LNCAP (cell line): Measurements from ENCODE around the gene EIF3K.

Experiments
- TF ChIP-seq, protein P1 (sequence below): fragments of 450-650 bp; IDR thresholded peaks from 2 replicates; pipeline ENCODE4 v1.5.1; 2017; ENCODE audit warnings: mild to moderate bottlenecking

EIF3K gene

DNA sequence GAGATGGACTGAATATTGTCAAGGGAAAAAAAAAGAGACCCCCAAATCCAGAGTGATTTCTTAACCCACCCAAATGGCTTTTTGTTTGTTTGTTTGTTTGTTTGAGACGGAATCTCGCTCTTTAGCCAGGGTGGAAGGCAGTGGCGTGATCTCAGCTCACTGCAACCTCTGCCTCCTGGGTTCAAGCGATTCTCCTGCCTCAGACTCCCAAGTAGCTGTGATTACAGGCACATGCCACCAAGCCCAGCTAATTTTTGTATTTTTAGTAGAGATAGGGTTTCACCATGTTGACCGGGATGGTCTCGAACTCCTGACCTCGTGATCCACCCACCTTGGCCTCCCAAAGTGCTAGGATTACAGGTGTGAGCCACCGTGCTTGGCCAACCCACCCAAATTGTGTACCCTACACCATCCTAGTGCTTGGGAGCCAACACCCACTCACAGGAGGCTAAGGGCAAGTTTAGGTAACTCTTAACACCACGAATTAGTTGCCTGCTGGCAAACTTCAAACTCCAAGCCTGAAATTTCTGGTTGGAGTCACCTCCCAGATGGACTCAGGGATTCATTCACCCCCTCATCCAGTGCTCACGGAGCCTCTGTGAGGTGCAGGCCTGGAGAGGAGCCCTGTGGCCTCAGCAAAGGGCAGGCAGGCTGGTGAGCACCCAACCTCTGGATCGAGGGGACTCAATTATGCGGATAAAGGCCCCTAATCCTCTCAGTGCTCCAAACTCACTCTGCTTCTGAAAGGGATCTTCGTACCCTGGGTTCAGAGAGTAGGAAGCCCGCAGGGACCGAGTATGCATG is 66.1 kb downstream of the EIF3K start:
- TF ChIP-seq, protein P1, sequence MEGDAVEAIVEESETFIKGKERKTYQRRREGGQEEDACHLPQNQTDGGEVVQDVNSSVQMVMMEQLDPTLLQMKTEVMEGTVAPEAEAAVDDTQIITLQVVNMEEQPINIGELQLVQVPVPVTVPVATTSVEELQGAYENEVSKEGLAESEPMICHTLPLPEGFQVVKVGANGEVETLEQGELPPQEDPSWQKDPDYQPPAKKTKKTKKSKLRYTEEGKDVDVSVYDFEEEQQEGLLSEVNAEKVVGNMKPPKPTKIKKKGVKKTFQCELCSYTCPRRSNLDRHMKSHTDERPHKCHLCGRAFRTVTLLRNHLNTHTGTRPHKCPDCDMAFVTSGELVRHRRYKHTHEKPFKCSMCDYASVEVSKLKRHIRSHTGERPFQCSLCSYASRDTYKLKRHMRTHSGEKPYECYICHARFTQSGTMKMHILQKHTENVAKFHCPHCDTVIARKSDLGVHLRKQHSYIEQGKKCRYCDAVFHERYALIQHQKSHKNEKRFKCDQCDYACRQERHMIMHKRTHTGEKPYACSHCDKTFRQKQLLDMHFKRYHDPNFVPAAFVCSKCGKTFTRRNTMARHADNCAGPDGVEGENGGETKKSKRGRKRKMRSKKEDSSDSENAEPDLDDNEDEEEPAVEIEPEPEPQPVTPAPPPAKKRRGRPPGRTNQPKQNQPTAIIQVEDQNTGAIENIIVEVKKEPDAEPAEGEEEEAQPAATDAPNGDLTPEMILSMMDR = no peak

- TF ChIP-seq, protein P1 = peak; percentile 31; the same call in 1 of the 2 replicates
Observed at GRCh38 chr19:38685666-38686529, 66.9 kb downstream of the EIF3K start.

GRCh38 chr19:38686530-38686888 is 67.5 kb downstream of the EIF3K start:
- TF ChIP-seq, protein P1 = no peak
